Suprapubic skin (tissue), 4 donors: ENCODE results near the gene KLF16.

ENCODE experiments used
- EP300 ChIP-seq: sonication (generic); formaldehyde crosslinking; IDR thresholded peaks from one replicate; pipeline ENCODE4 v1.6.1; 2017; ENCODE audit warnings: antibody characterized with exemption
- POLR2AphosphoS5 ChIP-seq, 3 donors: sonication (generic); formaldehyde crosslinking; IDR thresholded peaks; one replicate each; pipeline ENCODE4 v1.6.1; 2017; ENCODE audit warnings: antibody characterized with exemption in 3 of 3
- TF ChIP-seq, protein P1 (sequence below), 2 donors: fragments of 200-600 bp in 1 of 2; fragments of 450-650 bp in 1 of 2; sonication (generic) in 1 of 2; IDR thresholded peaks; one replicate each; pipeline ENCODE4 v1.5.1; 2016 to 2019; ENCODE audit warnings: antibody characterized with exemption in 2 of 2, mild to moderate bottlenecking in 1 of 2, moderate library complexity in 1 of 2

DNA sequence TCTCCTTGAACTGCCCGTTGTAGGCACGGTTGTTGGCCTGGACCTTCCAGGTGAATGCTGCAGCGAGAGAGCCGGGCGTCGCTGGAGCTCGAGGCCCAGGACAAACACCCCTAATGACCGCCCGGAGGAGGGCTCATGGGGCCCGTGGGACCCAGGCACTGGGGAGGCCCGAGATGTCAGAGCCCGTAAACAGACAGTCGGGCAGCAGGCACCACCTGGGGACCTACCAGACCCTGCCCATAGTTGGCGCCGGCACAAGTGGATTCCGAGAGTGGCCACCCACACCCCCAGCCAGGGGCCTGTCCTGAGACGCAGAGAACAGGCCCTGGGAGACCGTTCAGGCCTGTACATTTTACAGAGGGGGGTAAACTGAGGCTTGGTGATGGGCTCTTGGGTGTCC lies 53.7 kb downstream of the KLF16 start:
- TF ChIP-seq, protein P1, sequence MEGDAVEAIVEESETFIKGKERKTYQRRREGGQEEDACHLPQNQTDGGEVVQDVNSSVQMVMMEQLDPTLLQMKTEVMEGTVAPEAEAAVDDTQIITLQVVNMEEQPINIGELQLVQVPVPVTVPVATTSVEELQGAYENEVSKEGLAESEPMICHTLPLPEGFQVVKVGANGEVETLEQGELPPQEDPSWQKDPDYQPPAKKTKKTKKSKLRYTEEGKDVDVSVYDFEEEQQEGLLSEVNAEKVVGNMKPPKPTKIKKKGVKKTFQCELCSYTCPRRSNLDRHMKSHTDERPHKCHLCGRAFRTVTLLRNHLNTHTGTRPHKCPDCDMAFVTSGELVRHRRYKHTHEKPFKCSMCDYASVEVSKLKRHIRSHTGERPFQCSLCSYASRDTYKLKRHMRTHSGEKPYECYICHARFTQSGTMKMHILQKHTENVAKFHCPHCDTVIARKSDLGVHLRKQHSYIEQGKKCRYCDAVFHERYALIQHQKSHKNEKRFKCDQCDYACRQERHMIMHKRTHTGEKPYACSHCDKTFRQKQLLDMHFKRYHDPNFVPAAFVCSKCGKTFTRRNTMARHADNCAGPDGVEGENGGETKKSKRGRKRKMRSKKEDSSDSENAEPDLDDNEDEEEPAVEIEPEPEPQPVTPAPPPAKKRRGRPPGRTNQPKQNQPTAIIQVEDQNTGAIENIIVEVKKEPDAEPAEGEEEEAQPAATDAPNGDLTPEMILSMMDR (IDR thresholded peaks at IDR 0.05): no peak
- TF ChIP-seq POLR2AphosphoS5 (IDR thresholded peaks at IDR 0.05) (no peak), EP300 (no peak)
